GM12872 (cell line): ENCODE data around the gene MSANTD7.

Experiments
- TF ChIP-seq, protein P1 (sequence below): IDR thresholded peaks from 3 replicates; pipeline ENCODE4 v1.5.1; 2011; ENCODE audit warnings: low read depth, mild to moderate bottlenecking, low read length, moderate library complexity; ENCODE audit not compliant: insufficient read depth

Gene MSANTD7

DNA sequence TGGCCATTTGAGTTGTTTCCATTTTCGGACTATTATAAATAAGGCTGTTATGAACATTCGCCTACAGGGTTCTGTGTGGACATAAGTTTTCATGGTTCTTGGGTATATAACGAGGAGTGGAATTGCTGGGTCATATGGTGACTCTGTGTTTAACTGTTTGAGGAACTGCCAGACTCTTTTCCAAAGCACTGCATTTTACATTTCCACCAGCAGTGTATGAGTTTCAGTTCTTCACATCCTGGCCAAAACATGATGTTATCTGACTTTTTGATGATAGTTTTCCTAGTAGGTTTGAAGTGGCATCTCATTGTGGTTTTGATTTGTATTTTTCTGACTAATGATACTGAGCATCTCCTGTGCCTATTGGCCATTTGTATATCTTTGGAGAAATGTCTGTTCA lies 46.0 kb downstream of the MSANTD7 start:
- TF ChIP-seq, protein P1, sequence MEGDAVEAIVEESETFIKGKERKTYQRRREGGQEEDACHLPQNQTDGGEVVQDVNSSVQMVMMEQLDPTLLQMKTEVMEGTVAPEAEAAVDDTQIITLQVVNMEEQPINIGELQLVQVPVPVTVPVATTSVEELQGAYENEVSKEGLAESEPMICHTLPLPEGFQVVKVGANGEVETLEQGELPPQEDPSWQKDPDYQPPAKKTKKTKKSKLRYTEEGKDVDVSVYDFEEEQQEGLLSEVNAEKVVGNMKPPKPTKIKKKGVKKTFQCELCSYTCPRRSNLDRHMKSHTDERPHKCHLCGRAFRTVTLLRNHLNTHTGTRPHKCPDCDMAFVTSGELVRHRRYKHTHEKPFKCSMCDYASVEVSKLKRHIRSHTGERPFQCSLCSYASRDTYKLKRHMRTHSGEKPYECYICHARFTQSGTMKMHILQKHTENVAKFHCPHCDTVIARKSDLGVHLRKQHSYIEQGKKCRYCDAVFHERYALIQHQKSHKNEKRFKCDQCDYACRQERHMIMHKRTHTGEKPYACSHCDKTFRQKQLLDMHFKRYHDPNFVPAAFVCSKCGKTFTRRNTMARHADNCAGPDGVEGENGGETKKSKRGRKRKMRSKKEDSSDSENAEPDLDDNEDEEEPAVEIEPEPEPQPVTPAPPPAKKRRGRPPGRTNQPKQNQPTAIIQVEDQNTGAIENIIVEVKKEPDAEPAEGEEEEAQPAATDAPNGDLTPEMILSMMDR = no peak
